GM12878 (cell line): ENCODE data around the gene GPI. TPM values are rescaled to one million over a fixed set of nuclear protein-coding genes. Genes with fewer than 3 reads are reported as not detected.

Experiments used
- BACH1 ChIP-seq: fragments of 450-650 bp; IDR thresholded peaks from 2 replicates; pipeline ENCODE4 v1.6.1; 2017; ENCODE audit warnings: mild to moderate bottlenecking, borderline replicate concordance
- BCL3 ChIP-seq: IDR thresholded peaks from 2 replicates; pipeline ENCODE4 v1.6.1; 2011; ENCODE audit warnings: borderline replicate concordance, low read depth, mild to moderate bottlenecking, moderate library complexity, low read length; ENCODE audit not compliant: insufficient read depth, poor library complexity, severe bottlenecking
- BHLHE40 ChIP-seq, 2 experiments: fragments of 450-650 bp in 1 of 2; IDR thresholded peaks; 2 replicates each; pipeline ENCODE4 v1.6.1; 2011 to 2017; ENCODE audit warnings: low read depth in 2 of 2, borderline replicate concordance in 1 of 2, improper control_type of control experiment in 1 of 2, low read length in 1 of 2, mild to moderate bottlenecking in 1 of 2
- CBFB ChIP-seq: IDR thresholded peaks from 2 replicates; pipeline ENCODE4 v1.6.1; 2016; ENCODE audit warnings: antibody characterized with exemption, low read depth
- CBX5 ChIP-seq: sonication (generic); IDR thresholded peaks from 2 replicates; pipeline ENCODE4 v1.6.1; 2016; ENCODE audit warnings: low read depth, moderate library complexity, mild to moderate bottlenecking, inconsistent platforms
- CEBPB ChIP-seq, 2 experiments: fragments of 150-350 bp in 1 of 2; IDR thresholded peaks; 2 replicates each; pipeline ENCODE4 v1.6.1; 2012 to 2014; ENCODE audit warnings: low read depth in 2 of 2, low read length in 2 of 2, borderline replicate concordance in 1 of 2, inconsistent platforms in 1 of 2
- CHD2 ChIP-seq: IDR thresholded peaks from 2 replicates; pipeline ENCODE4 v1.6.1; 2011; ENCODE audit warnings: low read depth, low read length, improper control_type of control experiment, borderline replicate concordance
- FOXK2 ChIP-seq: fragments of 450-650 bp; IDR thresholded peaks from 2 replicates; pipeline ENCODE4 v1.6.1; 2017; ENCODE audit warnings: mild to moderate bottlenecking, moderate library complexity
- GABPA ChIP-seq: IDR thresholded peaks from 2 replicates; pipeline ENCODE4 v1.6.1; 2014; ENCODE audit warnings: antibody characterized with exemption, low read depth, mild to moderate bottlenecking, inconsistent platforms
- MAX ChIP-seq: IDR thresholded peaks from 2 replicates; pipeline ENCODE4 v1.6.1; 2012; ENCODE audit warnings: low read depth, low read length, improper control_type of control experiment
- MTA3 ChIP-seq: IDR thresholded peaks from 2 replicates; pipeline ENCODE4 v1.6.1; 2012; ENCODE audit warnings: low read length, inconsistent platforms, borderline replicate concordance
- NKRF ChIP-seq: fragments of 450-650 bp; conservative IDR thresholded peaks from 2 replicates; pipeline ENCODE4 v1.6.1; 2017; ENCODE audit warnings: mild to moderate bottlenecking, moderate library complexity
- NRF1 ChIP-seq: conservative IDR thresholded peaks from 2 replicates; pipeline ENCODE4 v1.6.1; 2011; ENCODE audit warnings: mild to moderate bottlenecking, low read depth, low read length, improper control_type of control experiment
- PKNOX1 ChIP-seq: fragments of 450-650 bp; IDR thresholded peaks from 2 replicates; pipeline ENCODE4 v1.6.1; 2016; ENCODE audit warnings: mild to moderate bottlenecking
- RCOR1 ChIP-seq: conservative IDR thresholded peaks from 2 replicates; pipeline ENCODE4 v1.6.1; 2012; ENCODE audit warnings: low read depth, low read length, improper control_type of control experiment
- RELA ChIP-seq: fragments of 450-650 bp; IDR thresholded peaks from 2 replicates; pipeline ENCODE4 v1.8.0; 2014; ENCODE audit warnings: borderline replicate concordance; ENCODE audit not compliant: partially characterized antibody
- SIX5 ChIP-seq: IDR thresholded peaks from 2 replicates; pipeline ENCODE4 v1.6.1; 2011; ENCODE audit warnings: mild to moderate bottlenecking, low read depth, low read length, moderate library complexity; ENCODE audit not compliant: severe bottlenecking
- SRF ChIP-seq, 2 experiments: IDR thresholded peaks; 2 replicates each; pipeline ENCODE4 v1.6.1; 2011; ENCODE audit warnings: low read depth in 2 of 2, low read length in 2 of 2, mild to moderate bottlenecking in 1 of 2, moderate library complexity in 1 of 2
- TAF1 ChIP-seq: IDR thresholded peaks from 2 replicates; pipeline ENCODE4 v1.6.1; 2011; ENCODE audit warnings: mild to moderate bottlenecking, low read depth, low read length, borderline replicate concordance
- ZBED1 ChIP-seq: IDR thresholded peaks from 2 replicates; pipeline ENCODE4 v1.6.1; 2016; ENCODE audit warnings: borderline replicate concordance
- ZBTB33 ChIP-seq: fragments of 450-650 bp; IDR thresholded peaks from 2 replicates; pipeline ENCODE4 v1.6.1; 2017; ENCODE audit warnings: mild to moderate bottlenecking
- ZNF207 ChIP-seq: fragments of 450-650 bp; IDR thresholded peaks from 2 replicates; pipeline ENCODE4 v1.6.1; 2014; ENCODE audit warnings: antibody characterized with exemption, mild to moderate bottlenecking, borderline replicate concordance
- polyA plus RNA-seq, 11 experiments: library from polyadenylated mRNA; depleted of rRNA in 4 of 11; unstranded in 6 of 11; stranded (reverse) in 5 of 11; fragments of >200 nt; fragmentation: Nextera tagmentation in 4 of 11; fragmentation: Illumina TruSeq in 1 of 11; extraction: Ambion mirVana in 4 of 11; extraction: Trizol in 1 of 11; gene quantifications; 1 replicate in 1 of 11; 2 replicates in 10 of 11; pipeline versions ENCODE4 v1.2.1 to v1.2.3, GENCODE V29; 2011 to 2016; ENCODE audit warnings: inconsistent platforms in 2 of 11, missing spikeins in 2 of 11, low read depth in 1 of 11
- total RNA-seq, 4 experiments: library from RNA; depleted of rRNA in 3 of 4; stranded (reverse); fragments of >200 nt in 3 of 4; fragmentation: Illumina TruSeq in 1 of 4; extraction: Trizol in 1 of 4; gene quantifications; 2 replicates each; pipeline versions ENCODE4 v1.2.1 to v1.2.3, GENCODE V29; 2013 to 2021

Gene GPI
- total and polyA plus RNA-seq, 10 of the 15 experiments (the other 5 are each of a cell fraction or from before 2014, with no cell fraction given), result 124 to 400 (median 190) TPM

GRCh38 chr19:34404109-34404909, 39.3 kb downstream of the GPI start, which contains the start of gene PDCD2L (continued):
- TF ChIP-seq RCOR1 (no peak), SRF (IDR thresholded peaks at IDR 0.05; ENCODE audit: low read depth in 2 of 2, low read length in 2 of 2) (0 out of 4 replicates have a peak, but pooled peaks of 1 of the 2 experiments have one; percentile 7), BACH1 (0 out of 2 replicates have a peak, but pooled peaks have one; percentile 36), RELA (no peak), GABPA (no peak), CBX5 (no peak), BHLHE40 (IDR thresholded peaks at IDR 0.05; ENCODE audit: borderline replicate concordance in 1 of 2, low read depth in 2 of 2, low read length in 1 of 2) (peak; percentile 71 to 93), CBFB (no peak), FOXK2 (no peak), ZBTB33 (no peak), TAF1 (peak; percentile 51; the same call in 1 of the 2 replicates), BCL3 (no peak), SIX5 (peak; percentile 10), CEBPB (IDR thresholded peaks at IDR 0.05; ENCODE audit: borderline replicate concordance in 1 of 2, low read depth in 2 of 2, low read length in 2 of 2) (no peak), NKRF (peak; percentile 81; the same call in 1 of the 2 replicates), PKNOX1 (no peak), MTA3 (no peak), CHD2 (no peak), ZBED1 (no peak), NRF1 (peak; percentile 93), ZNF207 (no peak; the same call in 1 of the 2 replicates), MAX (no peak)
